Activated CD4-positive, CD25-positive, alpha-beta regulatory T cell (primary cell): ENCODE data around the gene PSMD13.

ENCODE experiments used
- DNase-seq, 4 experiments: peaks; one replicate each; lab custom pipeline; 2025; lab: John Stamatoyannopoulos, UW

PSMD13 gene

GRCh38 chr11:204587-205109, 32.1 kb upstream of the PSMD13 start:
- DNase-seq: no peak

- DNase-seq: no peak
Measured at GRCh38 chr11:205221-206001, 31.4 kb upstream of the PSMD13 start.

- DNase-seq: no peak
Measured at GRCh38 chr11:206002-206384, 30.8 kb upstream of the PSMD13 start.

GRCh38 chr11:206526-207207, 30.1 kb upstream of the PSMD13 start:
- DNase-seq: no peak

GRCh38 chr11:207208-207862, 29.4 kb upstream of the PSMD13 start, which contains the start of the genes BET1L and RIC8A:
Gene BET1L, minus strand, starts transcription at chr11:207399. Its CDS starts 78 bp downstream, at chr11:207321.
Gene RIC8A, plus strand, starts transcription at chr11:207708. Its CDS starts 1,147 bp downstream, at chr11:208855.
- peak; percentile 91 to 100 (median 96) for DNase-seq

- no peak for DNase-seq
Measured at GRCh38 chr11:207863-208180, 29.0 kb upstream of the PSMD13 start.

GRCh38 chr11:208181-208916, 28.4 kb upstream of the PSMD13 start:
- peak; percentile 62 to 72 (median 66) for DNase-seq

GRCh38 chr11:208917-209260, 27.9 kb upstream of the PSMD13 start:
- DNase-seq: no peak

GRCh38 chr11:209275-210121, 27.3 kb upstream of the PSMD13 start:
- no peak for DNase-seq

- no peak for DNase-seq
Measured at GRCh38 chr11:210122-210802, 26.5 kb upstream of the PSMD13 start.

GRCh38 chr11:210803-211180, 26.0 kb upstream of the PSMD13 start:
- no peak for DNase-seq

GRCh38 chr11:211295-211694, 25.5 kb upstream of the PSMD13 start:
- DNase-seq: no peak

- DNase-seq: no peak
Measured at GRCh38 chr11:211741-212140, 25.0 kb upstream of the PSMD13 start.

- DNase-seq: no peak
Measured at GRCh38 chr11:212150-213100, 24.4 kb upstream of the PSMD13 start.

GRCh38 chr11:213111-213510, 23.7 kb upstream of the PSMD13 start:
- DNase-seq: no peak

- no peak for DNase-seq
Measured at GRCh38 chr11:214083-214482, 22.7 kb upstream of the PSMD13 start.

GRCh38 chr11:215581-216037, 21.2 kb upstream of the PSMD13 start:
- DNase-seq: no peak

- no peak for DNase-seq
Measured at GRCh38 chr11:216081-216974, 20.4 kb upstream of the PSMD13 start.
